ENCODE data around the gene MIB2. TPM values are rescaled to one million over a fixed set of nuclear protein-coding genes. Genes with fewer than 3 reads are reported as not detected.

MIB2 gene
- polyA plus RNA-seq, 1 of the 3 experiments (the other 2 are of a cell fraction) = 45.4 TPM

DNA sequence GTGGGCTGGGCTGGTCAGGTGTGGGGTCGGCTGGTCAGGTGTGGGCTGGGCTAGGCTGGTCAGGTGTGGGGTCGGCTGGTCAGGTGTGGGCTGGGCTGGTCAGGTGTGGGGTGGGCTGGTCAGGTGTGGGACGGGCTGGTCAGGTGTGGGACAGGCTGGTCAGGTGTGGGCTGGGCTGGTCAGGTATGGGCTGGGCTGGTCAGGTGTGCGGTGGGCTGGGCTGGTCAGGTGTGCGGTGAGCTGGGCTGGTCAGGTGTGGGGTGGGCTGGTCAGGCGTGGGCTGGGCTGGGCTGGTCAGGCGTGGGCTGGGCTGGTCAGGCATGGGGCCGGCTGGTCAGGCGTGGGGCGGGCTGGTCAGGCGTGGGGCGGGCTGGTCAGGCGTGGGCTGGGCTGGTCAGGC, 9.1 kb upstream of the MIB2 start:
- no peak for TF ChIP-seq TEAD4 (IDR thresholded peaks at IDR 0.05; ENCODE audit: borderline replicate concordance, insufficient read depth)
- TF ChIP-seq NFIC (IDR thresholded peaks at IDR 0.05; ENCODE audit: borderline replicate concordance) = no peak
- no peak for TF ChIP-seq CHD2 (IDR thresholded peaks at IDR 0.05; ENCODE audit: low read length, partially characterized antibody)
- no peak for TF ChIP-seq TCF12 (IDR thresholded peaks at IDR 0.05)
- TF ChIP-seq GABPA (IDR thresholded peaks at IDR 0.05; ENCODE audit: low read depth) = no peak
- no peak for TF ChIP-seq JUND (IDR thresholded peaks at IDR 0.05)
- TF ChIP-seq GATA2 (CRISPR knock-in tag; IDR thresholded peaks at IDR 0.05) = no peak
- TF ChIP-seq, protein P1, sequence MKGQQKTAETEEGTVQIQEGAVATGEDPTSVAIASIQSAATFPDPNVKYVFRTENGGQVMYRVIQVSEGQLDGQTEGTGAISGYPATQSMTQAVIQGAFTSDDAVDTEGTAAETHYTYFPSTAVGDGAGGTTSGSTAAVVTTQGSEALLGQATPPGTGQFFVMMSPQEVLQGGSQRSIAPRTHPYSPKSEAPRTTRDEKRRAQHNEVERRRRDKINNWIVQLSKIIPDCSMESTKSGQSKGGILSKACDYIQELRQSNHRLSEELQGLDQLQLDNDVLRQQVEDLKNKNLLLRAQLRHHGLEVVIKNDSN (IDR thresholded peaks at IDR 0.05; ENCODE audit: borderline replicate concordance, low read depth) = no peak
- no peak for TF ChIP-seq MEF2A (IDR thresholded peaks at IDR 0.05; ENCODE audit: borderline replicate concordance, low read depth)
- TF ChIP-seq NRF1 (IDR thresholded peaks at IDR 0.05; ENCODE audit: low read depth, low read length) = no peak
- no peak for TF ChIP-seq RXRA (IDR thresholded peaks at IDR 0.05; ENCODE audit: borderline replicate concordance, low read depth)
- TF ChIP-seq, protein P2, sequence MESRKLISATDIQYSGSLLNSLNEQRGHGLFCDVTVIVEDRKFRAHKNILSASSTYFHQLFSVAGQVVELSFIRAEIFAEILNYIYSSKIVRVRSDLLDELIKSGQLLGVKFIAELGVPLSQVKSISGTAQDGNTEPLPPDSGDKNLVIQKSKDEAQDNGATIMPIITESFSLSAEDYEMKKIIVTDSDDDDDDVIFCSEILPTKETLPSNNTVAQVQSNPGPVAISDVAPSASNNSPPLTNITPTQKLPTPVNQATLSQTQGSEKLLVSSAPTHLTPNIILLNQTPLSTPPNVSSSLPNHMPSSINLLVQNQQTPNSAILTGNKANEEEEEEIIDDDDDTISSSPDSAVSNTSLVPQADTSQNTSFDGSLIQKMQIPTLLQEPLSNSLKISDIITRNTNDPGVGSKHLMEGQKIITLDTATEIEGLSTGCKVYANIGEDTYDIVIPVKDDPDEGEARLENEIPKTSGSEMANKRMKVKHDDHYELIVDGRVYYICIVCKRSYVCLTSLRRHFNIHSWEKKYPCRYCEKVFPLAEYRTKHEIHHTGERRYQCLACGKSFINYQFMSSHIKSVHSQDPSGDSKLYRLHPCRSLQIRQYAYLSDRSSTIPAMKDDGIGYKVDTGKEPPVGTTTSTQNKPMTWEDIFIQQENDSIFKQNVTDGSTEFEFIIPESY (IDR thresholded peaks at IDR 0.05; ENCODE audit: borderline replicate concordance, low read depth) = no peak
- TF ChIP-seq MXI1 (IDR thresholded peaks at IDR 0.05; ENCODE audit: low read depth, low read length) = no peak
- no peak for TF ChIP-seq RFX5 (IDR thresholded peaks at IDR 0.05; ENCODE audit: low read length)
- Histone ChIP-seq H3K4me1 (ENCODE audit: control insufficient read depth in 1 of 2, insufficient read depth in 2 of 2, low read depth in 1 of 2, low read length in 1 of 2) (no peaks in the 10 kb centered on the region; a peak in 1 of 4 replicates), H3K4me3 (ENCODE audit: low read depth in 2 of 2, low read length in 1 of 2) (no peak overlapping the region), H3K9me2 (no peaks in the 10 kb centered on the region), H2AFZ (ENCODE audit: low read depth) (no peak overlapping the region), H3K79me2 (ENCODE audit: insufficient read depth) (no peaks in the 10 kb centered on the region), H3K9ac (no peak overlapping the region), H3K27ac (ENCODE audit: low read depth in 2 of 2, low read length in 1 of 2) (no peak overlapping the region), H4K20me1 (ENCODE audit: insufficient read depth) (no peaks in the 10 kb centered on the region), H3F3A (replicated peaks; ENCODE audit: insufficient read depth) (no peaks in the 10 kb centered on the region), H3K27me3 (ENCODE audit: insufficient read depth) (no peaks in the 10 kb centered on the region), H3K36me3 (replicated peaks in 1 of 2; ENCODE audit: control insufficient read depth in 1 of 2, insufficient read depth in 2 of 2, low read length in 1 of 2) (no peaks in the 10 kb centered on the region), H3K4me2 (no peak overlapping the region), H3K9me3 (no peaks in the 10 kb centered on the region)
- CTCF ChIA-PET = interaction anchor here (0.6 to 1.6 kb wide), 2 partner anchors 8 to 32 kb away, joined by 3 to 4 read pairs; no protein-coding TSS in a partner anchor
- no peak for DNase-seq
- WGBS (ENCODE audit: low lambda C conversion rate) = 60% methylated on average over 2 of the region's 13 CpGs
- POLR2A ChIA-PET = no interaction called here

DNA sequence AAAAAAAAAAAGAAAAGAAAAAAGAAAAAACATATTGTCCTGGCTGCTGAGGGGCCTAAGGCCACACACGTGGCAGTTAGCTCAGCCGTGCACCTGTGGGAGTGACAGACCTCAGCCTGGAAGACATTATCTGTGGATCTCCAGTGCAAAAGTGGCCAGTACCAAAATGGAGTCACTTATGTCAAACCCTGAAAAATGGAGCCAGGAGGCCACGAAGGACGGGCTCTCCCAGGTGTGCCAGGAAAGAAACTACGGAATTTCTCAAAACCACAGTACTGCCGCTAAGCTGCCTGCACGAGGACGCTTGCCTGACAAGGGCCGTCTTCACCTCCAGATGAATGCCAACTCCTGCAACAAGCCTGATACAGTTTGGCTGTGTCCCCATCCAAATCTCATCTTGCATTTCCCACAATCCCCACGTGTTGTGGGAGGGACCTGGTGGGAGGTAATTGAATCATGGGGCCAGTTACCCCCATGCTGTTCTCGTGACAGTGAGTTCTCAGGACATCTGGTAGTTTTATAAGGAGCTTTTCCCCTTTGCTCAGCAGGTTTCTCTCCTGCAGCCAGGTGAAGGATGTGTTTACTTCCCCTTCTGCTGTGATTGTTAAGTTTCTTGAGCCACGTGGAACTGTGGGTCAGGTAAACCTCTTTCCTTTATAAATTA, 5.3 kb upstream of the MIB2 start:
- Histone ChIP-seq H3K9ac (no peak overlapping the region), H3F3A (replicated peaks; ENCODE audit: insufficient read depth) (no peaks in the 10 kb centered on the region), H3K27me3 (ENCODE audit: insufficient read depth) (no peaks in the 10 kb centered on the region), H3K79me2 (ENCODE audit: insufficient read depth) (peaks cover 18% of the 10 kb centered on the region), H3K27ac (ENCODE audit: low read depth in 2 of 2, low read length in 1 of 2) (no peak overlapping the region), H2AFZ (ENCODE audit: low read depth) (no peak overlapping the region), H3K9me2 (no peaks in the 10 kb centered on the region), H3K36me3 (replicated peaks in 1 of 2; ENCODE audit: control insufficient read depth in 1 of 2, insufficient read depth in 2 of 2, low read length in 1 of 2) (no peaks in the 10 kb centered on the region), H3K4me1 (ENCODE audit: control insufficient read depth in 1 of 2, insufficient read depth in 2 of 2, low read depth in 1 of 2, low read length in 1 of 2) (peaks cover 0 to 9% of the 10 kb centered on the region in 2 experiments; a peak in 1 of 4 replicates), H3K4me3 (ENCODE audit: low read depth in 2 of 2, low read length in 1 of 2) (no peak overlapping the region), H3K4me2 (no peak overlapping the region), H4K20me1 (ENCODE audit: insufficient read depth) (peaks cover 9% of the 10 kb centered on the region), H3K9me3 (no peaks in the 10 kb centered on the region)
- WGBS (ENCODE audit: low lambda C conversion rate) = 75% methylated on average over 10 of the region's 12 CpGs
- ChIA-PET CTCF (no interaction called here), POLR2A (no interaction called here)
- TF ChIP-seq FOXM1 (IDR thresholded peaks at IDR 0.05; ENCODE audit: low read depth) (no peak), SIN3A (IDR thresholded peaks at IDR 0.05; ENCODE audit: borderline replicate concordance, low read depth, low read length) (no peak), SMC3 (IDR thresholded peaks at IDR 0.05; ENCODE audit: low read depth, low read length) (no peak), NFIC (IDR thresholded peaks at IDR 0.05; ENCODE audit: borderline replicate concordance) (no peak), YY1 (IDR thresholded peaks at IDR 0.05; ENCODE audit: low read depth) (no peak)
- DNase-seq = no peak

Data from SK-N-SH (cell line).